Gastrocnemius medialis (tissue), 4 donors: ENCODE measurements around the gene ADGRF5.

Experiments
- CTCF ChIP-seq, 5 experiments: fragments of 450-650 bp in 3 of 5; fragments of 200-600 bp in 2 of 5; sonication (generic) in 2 of 5; IDR thresholded peaks in 4 of 5; conservative IDR thresholded peaks in 1 of 5; 1 replicate in 4 of 5; 2 replicates in 1 of 5; pipeline ENCODE4 v1.5.1; 2016 to 2019; ENCODE audit warnings: antibody characterized with exemption in 5 of 5, mild to moderate bottlenecking in 3 of 5, moderate library complexity in 3 of 5
- POLR2A ChIP-seq, 2 donors: fragments of 450-650 bp; IDR thresholded peaks; one replicate each; pipeline ENCODE4 v1.6.1; 2017; ENCODE audit warnings: antibody characterized with exemption in 2 of 2, mild to moderate bottlenecking in 2 of 2, moderate library complexity in 2 of 2

- TF ChIP-seq CTCF (IDR thresholded peaks at IDR 0.05 in 4 of 5, conservative IDR thresholded peaks at IDR 0.05 in 1 of 5) = no peak
- no peak for TF ChIP-seq POLR2A (IDR thresholded peaks at IDR 0.05)
Measured at GRCh38 chr6:46953921-46954320, 32.2 kb upstream of the ADGRF5 start.
